ENCODE data around the gene SNCB.

Gene SNCB

DNA sequence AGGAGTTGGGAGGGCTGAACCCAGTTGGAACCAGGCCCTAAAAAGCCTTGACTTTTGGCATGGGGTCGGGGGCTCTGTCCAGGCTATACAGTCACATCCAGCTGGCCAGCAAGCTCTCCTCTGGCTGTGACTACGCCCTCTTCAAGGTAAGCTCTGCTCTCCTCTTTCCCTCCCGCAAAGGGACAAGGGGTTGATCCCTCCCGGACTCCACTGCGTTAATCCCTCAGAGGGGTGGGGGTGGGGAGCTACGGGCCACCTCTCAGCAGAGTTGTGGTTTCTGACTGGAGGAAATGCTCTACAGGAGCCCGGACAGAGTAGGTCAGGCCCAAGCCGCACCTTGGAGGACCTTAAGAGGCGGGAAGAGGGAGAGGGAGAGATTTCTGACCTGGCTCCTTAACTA, 14.0 kb upstream of the SNCB start:
- no peak for DNase-seq

DNA sequence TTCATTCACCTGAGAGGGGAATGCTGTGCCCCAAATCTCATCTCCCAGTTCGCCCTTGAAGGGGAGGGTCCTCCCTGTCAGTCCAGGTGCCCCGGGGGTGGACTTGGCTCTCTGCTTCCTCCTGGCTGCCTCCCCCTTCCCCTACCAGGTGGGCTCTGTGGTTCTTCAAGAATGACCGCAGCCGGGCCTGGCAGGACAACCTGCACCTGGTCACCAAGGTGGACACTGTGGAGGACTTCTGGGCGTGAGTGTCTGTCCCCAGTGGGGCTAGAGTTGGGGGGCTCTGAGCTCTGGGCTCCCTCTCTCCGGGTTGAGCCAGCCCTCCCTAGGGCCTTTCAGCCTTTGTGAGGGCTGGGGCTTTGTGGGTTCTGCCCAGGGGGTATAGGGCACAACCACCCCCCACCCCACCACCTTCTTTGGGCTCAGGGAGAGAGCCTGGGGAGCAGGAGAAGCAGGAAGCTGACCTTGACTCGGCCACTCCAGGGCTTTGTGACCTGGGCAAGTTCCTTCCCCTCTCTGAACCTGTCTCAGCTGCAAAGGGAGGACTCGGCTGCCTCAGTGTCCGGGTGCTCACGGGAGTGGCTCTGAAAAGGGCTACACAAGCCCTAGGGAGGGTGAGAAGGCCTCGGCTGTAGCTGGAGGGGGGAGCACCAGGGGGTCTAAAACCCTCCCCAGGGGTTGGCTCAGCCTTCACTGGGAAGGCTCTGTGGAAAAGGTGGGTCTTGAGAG, 13.3 kb upstream of the SNCB start:
- DNase-seq = no peak

DNA sequence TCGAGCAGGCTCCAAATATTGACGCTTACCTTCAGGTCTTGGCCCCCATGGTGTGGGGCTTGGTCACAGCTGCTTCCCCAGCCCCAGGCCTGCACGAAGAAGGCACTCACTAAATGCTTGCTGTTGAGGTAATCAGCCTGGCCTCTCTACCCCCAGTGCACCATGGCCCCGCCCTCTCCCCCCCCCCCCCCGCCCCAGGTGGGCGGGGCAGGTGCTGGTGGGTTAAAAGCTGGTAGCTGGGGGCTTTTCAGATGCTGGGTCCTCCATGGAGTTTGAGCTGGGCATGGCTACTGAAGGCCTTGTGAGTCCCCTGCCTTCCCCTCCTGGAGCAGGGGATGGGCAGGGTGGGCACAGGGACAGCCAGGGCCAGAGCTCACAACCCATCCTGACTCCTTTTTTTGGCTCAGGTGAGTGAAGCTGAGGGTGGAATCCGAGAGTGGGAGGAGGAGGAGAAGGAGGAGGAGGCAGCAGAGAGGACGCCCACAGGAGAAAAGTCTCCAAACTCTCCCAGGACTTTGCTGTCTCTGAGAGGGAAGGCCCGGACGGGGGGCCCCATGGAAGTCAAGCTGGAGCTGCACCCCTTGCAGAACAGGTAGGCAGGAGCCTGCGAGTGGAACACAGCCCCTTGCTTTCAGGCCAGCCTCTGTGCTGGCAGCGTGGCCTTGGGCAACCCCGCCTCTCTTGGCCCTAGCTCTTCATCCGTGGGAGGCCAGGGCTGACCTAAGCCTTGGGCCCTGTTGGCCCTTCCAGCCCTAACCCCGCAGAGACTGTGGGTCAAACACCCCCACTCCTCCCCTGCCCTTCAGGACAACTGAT, 12.5 kb upstream of the SNCB start:
- DNase-seq = no peak

DNA sequence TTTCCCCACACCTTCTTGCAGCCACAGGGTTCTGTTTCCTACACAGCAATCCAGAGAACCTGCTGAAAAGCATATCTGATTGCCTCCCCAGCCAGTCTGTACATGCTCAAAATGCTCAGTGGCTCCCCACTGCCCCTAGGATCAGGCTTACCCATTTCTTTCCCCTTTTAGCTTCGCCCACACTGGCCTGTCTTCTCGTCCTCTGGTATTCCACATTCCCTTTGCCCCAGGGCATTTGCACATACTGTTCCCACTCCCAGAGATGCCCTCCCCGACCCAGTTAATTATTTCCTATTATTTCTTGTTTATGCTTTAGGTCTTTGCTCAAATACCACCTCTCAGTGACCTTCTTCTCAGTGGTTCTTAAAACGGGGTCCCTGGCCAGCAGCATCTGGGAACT, 10.3 kb upstream of the SNCB start:
- no peak for DNase-seq

DNA sequence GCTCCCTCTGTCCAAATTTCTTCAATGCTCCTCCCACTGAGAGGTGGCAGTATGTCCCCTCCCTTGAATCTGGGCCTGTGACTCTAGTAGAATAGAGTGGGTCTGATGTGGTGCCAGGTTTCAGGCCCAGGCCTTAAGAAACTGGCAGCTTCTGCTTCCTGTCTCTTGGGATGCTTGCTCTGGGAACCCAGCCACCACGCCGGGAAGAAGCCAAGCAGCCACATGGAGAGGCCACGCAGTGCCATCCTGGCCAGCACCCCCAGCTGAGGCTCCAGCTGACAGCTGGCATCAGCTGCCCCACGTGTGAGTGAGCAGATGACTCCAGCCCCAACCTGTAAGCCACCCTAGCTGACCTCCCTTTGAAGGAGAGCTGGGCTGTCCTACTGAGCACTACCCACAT, 9.6 kb upstream of the SNCB start:
- peak; percentile 62 for DNase-seq

DNA sequence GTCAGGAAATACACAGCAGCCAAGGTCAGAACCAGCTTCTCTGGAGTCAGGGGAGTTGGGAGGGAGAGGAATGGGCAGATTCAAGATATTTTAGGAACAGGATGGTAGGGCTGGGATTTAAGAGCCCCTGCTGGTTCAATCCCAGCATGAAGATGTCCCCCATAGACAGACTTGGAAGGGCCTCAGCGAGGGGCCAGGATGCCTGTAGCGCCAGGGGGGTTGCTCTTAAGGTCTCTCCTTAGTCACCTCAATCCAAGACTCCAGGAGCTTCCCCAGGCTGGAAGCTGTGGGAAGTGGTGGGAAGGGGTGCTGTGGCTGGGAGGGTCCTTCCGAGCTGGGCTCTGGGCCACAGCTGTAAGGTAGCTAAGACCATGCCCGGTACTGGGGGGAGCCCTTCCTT, 8.9 kb upstream of the SNCB start:
- no peak for DNase-seq

DNA sequence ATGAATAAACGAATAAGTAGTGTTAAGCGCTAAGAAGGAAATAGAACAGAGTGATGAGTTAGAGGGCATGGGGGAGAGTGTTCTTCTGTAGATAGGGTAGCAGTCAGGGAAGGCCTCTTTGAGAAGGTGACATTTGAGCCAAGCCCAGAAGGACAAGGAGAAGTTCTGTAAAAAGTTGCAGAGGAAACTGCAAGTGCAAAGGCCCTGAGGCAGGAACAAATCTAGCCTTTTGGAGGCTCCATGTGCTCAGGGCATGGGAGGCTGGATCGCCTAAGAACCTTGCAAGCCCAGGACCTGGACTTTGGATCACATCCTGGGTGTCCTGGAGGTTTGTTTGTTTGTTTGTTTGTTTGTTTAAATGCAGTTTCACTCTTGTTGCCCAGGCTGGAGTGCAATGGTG, 8.1 kb upstream of the SNCB start:
- no peak for DNase-seq

DNA sequence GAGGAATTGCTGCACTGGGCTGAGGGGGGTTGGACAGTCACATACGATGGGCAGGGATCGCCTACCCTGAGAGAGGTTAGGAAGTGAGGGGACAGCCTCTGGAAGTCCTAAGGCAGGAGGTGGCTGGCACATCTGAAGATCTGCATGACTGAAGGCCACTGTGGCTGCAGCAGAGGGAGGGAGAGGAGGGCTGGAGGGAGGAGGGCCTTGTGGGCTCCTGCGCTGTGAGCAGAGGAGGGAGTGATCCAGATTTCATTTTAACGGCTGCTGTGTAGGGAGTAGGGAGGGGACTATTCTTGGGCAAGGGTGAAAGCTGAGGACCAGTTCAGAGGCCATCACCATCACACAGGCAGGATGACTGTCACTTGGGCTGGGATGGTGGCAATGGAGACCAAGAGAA, 7.2 kb upstream of the SNCB start:
- no peak for DNase-seq

DNA sequence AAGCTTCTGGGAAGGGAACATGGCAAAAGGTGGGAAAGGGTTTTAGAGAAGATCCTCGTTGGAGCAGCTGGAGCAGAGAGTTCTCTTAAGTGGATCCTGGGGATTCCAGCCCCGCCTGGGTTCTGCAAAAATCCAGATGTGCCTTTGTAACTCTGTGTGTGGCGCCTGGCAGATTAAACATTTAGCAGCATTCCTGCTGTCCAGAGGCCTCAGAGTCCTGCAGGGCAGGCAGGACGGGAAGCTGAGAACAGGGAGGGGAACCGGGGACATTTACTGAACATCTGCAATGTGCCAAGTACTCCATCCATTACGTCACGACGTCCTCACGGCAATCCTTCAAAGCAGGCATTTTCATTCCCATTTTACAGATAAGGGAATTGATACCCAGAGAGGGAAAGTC, 6.1 kb upstream of the SNCB start:
- DNase-seq = no peak

DNA sequence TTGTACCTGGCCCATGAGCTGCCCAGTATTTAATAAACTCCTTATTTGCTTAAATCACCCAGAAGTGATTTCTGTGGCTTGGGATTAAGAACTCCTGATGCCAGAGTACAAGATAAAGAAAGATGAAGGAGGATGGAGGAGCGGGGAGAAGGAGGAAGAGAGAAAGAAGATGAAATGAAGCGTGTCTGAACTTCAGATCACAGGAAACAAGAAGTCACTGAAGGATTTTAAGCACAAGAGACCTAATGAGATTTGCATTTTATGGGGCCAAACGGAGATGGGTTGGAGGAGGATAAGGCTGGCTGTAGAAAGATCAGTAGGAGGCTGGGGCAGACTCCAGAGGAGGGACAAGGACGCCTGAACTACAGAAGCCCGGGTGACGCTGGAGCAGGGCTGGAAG, 3.3 kb upstream of the SNCB start:
- no peak for DNase-seq

DNA sequence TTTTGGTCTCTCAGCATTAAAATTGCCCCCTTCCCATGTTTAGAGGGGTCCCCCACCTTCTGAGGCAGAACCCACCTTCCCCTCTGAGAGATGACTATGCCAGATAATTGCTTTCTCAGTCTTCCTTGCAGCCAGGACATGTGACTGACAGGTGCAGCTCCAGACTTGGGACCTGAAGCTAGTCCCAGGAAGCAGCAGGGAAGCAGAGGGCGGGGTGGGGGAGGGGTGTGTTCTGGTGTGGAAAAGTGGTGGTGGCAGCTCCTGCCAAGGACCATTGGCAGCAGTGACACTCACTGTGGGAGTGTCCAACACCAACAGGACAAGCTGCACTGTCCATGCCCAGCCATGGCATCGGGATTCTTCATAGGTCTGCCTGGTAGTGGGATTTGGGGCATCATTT, 2.4 kb upstream of the SNCB start:
- no peak for DNase-seq

DNA sequence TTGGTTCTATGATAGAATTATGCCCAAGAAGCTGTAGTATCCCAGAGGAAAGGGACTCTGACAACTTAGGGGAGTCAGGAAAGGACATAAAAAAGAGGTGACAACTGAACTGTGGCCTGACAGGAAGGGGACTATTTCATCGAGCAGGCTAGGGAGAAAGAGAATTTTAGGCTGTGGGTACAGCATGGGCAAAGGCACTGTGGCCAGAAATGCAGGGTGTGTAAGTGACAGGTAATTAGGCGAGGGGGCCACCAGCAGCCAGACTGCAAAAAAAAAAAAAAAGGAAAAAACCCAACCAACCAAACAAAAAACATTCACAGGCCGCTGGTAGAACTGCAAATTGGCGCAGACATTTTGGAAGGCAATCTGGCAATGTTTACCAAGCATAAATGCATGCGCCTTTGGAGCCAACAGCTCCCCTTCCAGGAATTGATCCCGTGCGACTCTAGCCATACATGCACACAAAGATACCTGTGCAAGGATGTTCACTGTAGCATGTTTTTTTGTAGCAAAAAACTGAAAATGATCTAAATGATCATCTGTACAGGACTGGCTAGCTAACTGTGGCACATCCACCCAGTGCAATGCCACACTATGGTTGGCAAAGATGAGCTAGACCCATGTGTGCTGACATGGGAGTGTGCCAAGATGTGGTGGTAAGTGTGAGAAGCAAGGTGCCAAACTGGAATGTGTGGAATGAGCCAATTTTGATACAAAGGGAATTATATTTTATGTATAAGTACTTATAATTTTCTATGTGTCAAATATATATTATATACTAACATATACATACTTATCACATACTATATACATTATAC, 1.3 kb upstream of the SNCB start:
- peak; percentile 10 for DNase-seq

DNA sequence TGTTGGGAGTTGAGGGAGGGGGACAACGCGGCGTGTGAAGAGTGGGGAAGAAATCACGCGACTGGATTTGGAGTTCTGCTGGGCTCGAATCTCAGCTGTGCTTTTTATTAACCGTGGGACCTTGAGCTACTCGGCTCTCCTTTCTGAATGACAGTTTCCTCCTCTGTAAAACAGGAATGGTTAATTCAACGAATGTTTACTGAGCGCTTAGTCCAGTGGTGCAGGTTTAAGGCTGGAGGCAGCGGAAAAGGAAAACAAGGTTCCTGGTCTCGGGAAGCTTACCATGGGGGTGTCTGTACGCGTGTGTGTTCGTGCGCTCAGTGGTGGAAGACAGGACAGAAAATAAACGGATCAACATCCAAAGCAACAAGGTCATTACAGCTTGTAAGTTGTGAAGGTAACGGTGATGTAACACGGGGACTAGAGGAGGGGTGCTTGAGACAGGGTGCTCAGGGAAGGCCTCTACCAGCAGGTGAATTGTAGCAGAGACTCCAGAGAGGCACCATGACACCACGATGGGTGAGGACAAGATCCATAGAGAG, 418 bp upstream of the SNCB start:
- DNase-seq = peak; percentile 29

DNA sequence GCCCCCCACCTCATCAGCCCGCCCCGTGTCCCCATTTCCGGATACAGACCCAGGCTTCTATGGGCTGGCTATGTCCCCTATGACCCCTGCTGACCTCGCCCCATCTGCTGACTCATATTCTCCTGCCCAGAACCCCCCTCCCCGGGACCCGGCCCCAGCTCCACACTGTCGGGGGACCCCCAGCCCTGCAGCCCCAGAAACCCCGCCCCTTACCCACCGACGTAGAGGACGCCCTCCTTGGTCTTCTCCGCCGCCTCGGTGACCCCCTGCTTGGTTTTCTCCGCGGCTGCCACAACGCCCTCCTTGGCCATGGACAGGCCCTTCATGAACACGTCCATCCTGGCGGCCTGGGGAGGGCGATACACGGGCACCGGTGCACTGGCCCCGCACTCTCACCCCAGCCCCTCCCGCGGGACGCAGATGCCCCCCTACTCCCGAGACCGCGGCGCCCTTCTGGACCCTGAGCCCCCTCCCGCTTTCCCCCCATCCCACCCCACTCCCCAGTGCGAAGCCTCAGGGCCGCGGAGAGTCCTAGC, 949 bp downstream of the SNCB start:
- no peak for DNase-seq

DNA sequence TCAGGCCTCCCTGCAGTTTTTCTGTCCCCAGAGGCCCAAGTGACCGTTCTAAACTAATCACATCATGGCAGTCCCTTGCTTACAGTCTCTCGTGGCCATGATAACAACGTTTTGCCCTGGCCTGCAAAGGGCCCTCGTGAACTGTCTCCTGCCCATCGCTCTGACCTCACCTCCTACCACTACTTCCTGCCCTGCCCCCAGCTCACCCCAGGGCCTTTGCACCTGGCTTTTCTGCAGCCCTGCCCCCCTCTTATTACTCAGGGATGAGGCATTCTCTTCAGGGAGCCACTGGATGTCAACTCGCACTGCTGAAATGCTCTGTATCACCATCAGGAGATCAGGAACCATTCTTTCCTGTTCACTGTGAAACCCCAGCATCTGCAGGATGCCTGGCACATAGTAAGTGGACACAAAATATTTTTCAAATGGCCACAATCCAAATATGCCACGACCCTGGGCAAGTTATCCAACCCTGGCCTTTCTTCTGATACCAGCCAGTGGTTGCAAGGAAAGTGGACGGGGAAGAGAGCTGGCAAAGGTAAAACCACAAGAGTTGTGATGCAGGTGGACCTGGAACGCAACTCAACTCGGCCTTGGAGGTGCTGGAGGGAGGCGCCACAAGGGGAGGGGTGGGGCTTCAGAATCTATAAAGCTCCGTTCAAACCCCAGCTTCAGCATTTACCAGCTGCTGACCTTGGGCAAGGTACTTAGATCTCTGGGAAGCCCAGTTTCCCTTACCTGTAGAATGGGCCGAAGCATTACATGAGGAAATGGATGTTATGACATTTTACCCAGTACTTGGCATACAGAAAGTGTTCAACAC, 1.7 kb downstream of the SNCB start:
- no peak for DNase-seq

DNA sequence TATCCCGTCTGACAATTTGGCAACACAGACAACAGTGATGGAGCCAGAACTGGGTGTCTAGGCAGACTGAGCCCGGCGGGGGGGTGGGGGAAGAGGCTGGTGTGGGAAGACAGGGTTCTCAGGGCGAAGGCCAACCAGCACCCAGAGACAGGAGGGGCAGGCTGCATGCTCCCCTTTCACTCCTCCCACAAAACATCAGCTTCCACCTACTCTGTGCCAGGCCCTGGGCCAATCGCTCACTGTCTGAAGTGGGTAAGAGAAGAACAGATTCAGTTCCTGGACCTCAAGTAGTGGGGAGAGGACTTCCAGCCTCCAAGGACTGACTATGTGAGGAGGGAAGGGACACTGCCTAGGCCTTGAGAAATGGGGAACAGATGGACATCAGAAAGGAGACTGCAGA, 2.8 kb downstream of the SNCB start:
- DNase-seq = no peak

DNA sequence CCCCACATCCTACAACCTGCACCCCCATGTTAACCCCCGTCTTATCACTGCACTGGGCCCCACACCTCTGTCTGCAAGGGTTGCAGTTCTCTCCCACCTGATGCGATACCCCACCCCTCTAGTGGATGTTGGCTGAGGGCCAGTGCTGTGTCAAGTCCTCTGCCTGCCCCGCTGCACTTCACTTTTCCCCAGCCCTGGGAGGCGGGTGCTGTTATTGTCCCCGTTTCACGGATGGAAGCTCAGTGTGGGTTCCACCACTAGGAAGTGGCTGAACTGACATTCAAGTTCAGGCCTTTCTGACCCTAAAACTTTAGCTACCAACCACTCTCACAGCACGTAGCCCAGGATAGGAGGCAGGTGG, 3.5 kb downstream of the SNCB start:
- DNase-seq = no peak

DNA sequence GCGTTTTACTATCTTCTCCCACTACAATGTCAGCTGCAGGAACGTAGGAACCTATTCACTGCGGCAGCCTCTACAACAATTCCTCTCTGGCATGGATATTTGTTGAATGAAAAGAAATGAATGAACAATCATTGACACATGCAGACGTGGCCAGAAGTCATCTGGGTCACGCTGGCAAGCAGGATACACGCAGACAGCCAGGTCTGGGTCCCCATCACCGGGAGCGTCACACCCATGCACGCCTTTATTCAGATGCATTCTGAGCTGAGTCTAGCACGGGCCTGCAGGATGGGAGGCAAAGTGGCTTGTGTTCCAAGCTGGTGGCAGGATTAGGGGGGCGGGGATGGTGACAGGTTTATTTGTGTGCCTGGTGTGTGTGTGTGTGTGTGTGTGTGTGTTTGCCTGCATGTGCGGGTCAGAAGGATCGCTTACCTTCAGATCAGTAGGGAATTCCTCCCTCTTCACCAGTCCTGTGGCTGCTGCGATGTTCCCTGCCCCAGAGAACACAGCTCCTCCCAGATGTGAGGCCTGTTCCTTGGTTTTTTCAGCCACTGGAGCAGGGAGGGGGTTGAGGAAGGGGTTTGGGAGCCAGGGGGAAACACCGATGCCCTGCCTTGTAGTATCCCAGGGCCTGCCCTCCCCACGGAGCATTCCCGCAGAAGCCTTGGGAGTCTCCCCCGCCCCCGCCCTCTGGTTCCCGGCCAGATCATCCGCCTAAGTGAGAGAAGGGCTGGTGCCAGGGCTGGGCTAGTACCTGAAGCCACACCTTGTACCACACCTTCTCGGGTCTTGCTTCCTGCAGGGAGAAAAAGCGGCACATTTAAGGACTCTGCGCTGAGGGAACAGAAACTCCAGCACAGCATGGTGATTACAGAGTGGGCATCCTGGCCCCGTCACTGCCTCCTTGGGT, 4.1 kb downstream of the SNCB start:
- no peak for DNase-seq

DNA sequence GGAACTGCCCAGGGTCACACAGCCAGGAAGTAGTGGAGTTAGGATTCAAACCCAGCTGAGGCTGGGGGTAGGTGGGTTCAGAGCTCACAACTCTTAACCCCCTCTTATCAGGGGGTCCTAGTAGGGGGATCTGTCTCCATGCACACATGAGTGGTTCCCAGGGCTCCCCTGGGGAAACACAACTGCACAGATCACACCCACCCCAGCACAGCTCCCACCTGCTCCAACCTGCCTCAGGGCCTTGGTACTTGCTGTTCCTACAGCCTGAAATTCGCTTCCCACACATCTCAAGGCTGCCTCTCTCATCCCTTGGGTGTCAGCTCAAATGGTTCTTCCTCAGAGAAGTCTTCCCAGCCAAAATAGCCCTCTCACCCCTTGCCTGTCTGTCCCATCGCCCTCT, 4.8 kb downstream of the SNCB start:
- no peak for DNase-seq

DNA sequence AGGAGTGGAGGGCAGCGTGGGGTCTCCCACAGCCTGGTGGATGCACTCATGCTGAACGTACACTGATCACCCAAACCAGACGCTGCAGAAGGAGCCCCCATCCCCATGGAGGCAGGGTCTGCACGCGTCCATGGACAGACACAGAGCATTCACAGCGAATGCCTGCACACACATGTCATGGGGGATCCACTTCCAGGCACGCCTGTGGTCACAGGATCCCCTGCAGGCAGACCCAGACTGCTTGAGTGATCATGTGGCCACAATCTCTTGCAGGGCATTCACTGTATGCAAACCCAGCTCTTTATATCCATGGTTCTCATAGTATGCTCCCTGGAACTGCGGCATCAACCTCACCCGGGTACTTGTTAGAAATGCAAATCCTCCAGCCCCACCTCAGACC, 5.4 kb downstream of the SNCB start:
- DNase-seq = no peak

DNA sequence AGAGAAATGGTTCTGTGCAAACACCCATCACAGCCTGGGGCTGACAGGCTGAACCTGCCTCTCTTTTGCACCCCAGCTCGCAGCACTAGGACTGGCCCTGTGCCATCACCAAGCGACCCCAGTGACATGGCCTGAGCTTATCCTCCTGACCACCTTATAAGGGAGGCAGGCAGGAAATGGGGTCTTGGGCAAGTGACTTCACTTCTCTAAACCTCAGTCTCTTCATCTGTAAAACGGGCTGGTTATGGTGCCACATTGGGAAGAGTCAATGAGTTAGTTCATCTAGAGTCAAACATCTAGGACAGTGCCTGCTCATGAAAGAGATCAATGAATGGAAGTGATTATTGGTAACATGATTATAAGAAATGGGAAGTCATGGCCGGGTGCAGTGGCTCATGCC, 6.2 kb downstream of the SNCB start:
- no peak for DNase-seq
